RWPE1 (cell line): ENCODE data around the gene C3AR1.

ENCODE experiments used
- CTCF ChIA-PET: fragments of 350-600 bp; sonication (Branson Sonifier 250); formaldehyde crosslinking; extraction: SDS; loops from one replicate; lab custom pipeline; 2021; lab: Yijun Ruan, JAX
- POLR2A ChIA-PET: fragments of 400-600 bp; formaldehyde crosslinking; extraction: SDS; loops from one replicate; lab custom pipeline; 2020; ENCODE audit warnings: antibody characterized with exemption; ENCODE audit not compliant: low non-redundant PET; lab: Yijun Ruan, JAX
- DNase-seq: peaks from one replicate; pipeline ENCODE4 v3.0.0; 2012; ENCODE audit warnings: low spot score
- H3K27ac ChIP-seq: fragments of 450-650 bp; 2 replicates; pipeline ENCODE4 v1.5.1; 2017
- CTCF ChIP-seq: fragments of 450-650 bp; conservative IDR thresholded peaks from 2 replicates; pipeline ENCODE4 v1.5.1; 2017; ENCODE audit warnings: low read depth, mild to moderate bottlenecking

Gene C3AR1

GRCh38 chr12:8038659-8039114 is 27.5 kb downstream of the C3AR1 start:
- POLR2A ChIA-PET = no interaction called here
- peak overlapping the region; percentile 73 for H3K27ac ChIP-seq
- TF ChIP-seq CTCF = no peak
- DNase-seq = peak; percentile 27
- CTCF ChIA-PET = no interaction called here

GRCh38 chr12:8037947-8038346 is 28.2 kb downstream of the C3AR1 start:
- H3K27ac ChIP-seq = peak overlapping the region; percentile 73
- ChIA-PET CTCF (interaction anchor here (0.6 kb wide), 1 partner anchor 47 kb away, joined by 3 read pairs; no protein-coding TSS in a partner anchor), POLR2A (no interaction called here)
- no peak for DNase-seq
- no peak for TF ChIP-seq CTCF

- no peak for DNase-seq
- CTCF ChIA-PET = interaction anchor here (0.9 kb wide), 1 partner anchor 65 kb away, joined by 4 read pairs; no protein-coding TSS in a partner anchor
- TF ChIP-seq CTCF = no peak
- POLR2A ChIA-PET = no interaction called here
- no peak overlapping the region for H3K27ac ChIP-seq
These were observed 29.0 kb downstream of the C3AR1 start for GRCh38 chr12:8037046-8037663.

GRCh38 chr12:8036346-8036745 is 29.8 kb downstream of the C3AR1 start:
- ChIA-PET POLR2A (no interaction called here), CTCF (interaction anchor here (0.9 kb wide), 1 partner anchor 66 kb away, joined by 4 read pairs; no protein-coding TSS in a partner anchor)
- TF ChIP-seq CTCF = no peak

GRCh38 chr12:8035440-8036010 is 30.6 kb downstream of the C3AR1 start:
- ChIA-PET POLR2A (no interaction called here), CTCF (no interaction called here)
- no peak overlapping the region for H3K27ac ChIP-seq
- DNase-seq = no peak
- no peak for TF ChIP-seq CTCF

More at GRCh38 chr12:8036346-8036745, 29.8 kb downstream of the C3AR1 start:
- DNase-seq = no peak
- H3K27ac ChIP-seq = no peak overlapping the region

GRCh38 chr12:8034802-8035201 is 31.4 kb downstream of the C3AR1 start:
- POLR2A ChIA-PET = no interaction called here
- no peak for TF ChIP-seq CTCF
- no peak for DNase-seq
- CTCF ChIA-PET = no interaction called here
- H3K27ac ChIP-seq = no peak overlapping the region
